GM19372 (cell line): Measurements from ENCODE around the gene PDCL3.

Experiments
- ATAC-seq: cut with Tn5 transposase; IDR thresholded peaks from one replicate; pipeline ENCODE4 v1.9.1; 2021; ENCODE audit warnings: mild to moderate bottlenecking, low read depth, moderate library complexity; ENCODE audit not compliant: unreplicated experiment

Gene PDCL3

DNA sequence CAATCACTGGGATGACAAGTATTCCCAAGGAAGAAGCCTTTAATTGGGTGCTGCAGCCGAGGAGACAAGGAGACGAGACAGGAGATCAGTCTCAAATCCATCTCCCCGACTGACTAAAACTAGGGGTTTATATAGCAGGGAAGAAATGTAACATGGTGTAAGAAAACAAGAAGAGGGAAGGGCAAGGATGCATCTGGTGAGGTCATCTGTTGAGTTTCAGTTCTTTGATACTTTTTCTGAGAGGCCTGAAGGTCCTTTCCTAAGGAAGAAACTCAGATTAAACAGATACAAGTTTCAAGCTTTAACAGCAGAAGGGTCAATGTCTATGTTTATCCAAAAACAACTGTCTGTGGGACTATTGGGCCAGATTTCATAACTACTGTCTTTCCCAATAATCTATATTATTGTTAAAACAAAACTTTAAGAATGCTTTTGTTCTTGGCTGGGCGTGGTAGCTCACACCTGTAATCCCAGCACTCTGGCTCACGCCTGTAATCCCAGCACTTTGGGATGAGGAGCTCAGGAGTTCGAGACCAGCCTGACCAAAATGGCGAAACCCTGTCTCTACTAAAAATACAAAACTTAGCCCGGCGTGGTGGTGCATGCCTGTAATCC, 2.5 kb upstream of the PDCL3 start:
- no peak for ATAC-seq

DNA sequence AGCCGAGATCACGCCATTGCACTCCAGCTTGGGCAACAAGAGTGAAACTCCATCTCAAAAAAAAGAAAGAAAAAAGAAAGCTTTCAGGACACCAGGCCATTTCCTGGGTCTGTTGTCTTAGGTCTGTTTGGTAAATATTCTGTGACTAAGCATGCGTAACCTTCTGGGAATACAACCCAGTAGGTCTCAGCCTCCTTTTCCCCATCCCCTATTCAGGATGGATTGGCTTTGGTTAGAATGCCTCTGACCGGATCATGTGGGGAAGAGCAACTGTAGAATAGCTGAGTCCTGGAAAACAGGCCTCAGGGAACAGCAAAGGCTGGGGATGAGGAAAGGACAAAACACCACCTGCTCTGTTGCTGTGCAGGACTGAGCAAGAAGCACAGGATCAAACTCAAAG, 1.6 kb upstream of the PDCL3 start:
- no peak for ATAC-seq

DNA sequence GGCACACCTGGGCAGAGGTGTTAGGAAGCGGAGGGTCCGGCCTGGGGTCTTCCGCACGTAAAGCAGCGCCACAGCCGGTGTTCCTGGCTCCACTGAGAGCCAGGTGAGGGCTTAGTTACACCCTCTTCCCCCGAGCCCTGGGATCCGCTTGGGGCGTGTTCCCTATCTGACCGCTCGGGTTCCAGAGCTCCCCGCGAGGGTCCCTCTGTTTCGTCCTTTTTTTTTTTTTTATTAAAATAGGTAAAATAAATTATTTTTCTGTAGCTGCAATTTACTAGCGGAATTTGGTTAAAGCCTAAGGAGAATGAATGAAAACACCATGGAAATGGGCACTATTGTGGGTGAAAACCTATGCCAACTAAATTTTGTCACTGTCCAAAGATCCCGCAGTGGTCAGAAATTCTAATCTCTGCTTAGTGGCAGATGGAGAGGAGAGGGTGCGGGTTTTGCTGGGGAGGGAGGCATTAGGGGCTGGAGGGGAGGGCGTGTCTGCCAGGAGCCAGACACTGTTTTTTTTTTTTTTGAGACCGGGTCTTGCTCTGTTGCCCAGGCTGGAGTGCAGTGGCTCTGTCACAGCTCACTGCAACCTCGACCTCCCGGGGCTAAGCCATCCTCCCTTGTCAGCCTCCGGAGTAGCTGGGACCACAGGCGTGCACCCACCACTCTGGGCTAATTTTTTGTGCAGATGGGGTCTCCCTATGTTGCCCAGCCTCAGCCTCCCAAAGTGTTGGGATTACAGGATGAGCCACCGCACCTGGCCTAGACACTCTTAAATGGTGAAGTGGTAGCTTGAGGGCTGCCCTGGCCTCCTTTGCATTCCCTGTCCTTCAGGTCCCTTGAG, 834 bp downstream of the PDCL3 start:
- peak; percentile 7 for ATAC-seq

DNA sequence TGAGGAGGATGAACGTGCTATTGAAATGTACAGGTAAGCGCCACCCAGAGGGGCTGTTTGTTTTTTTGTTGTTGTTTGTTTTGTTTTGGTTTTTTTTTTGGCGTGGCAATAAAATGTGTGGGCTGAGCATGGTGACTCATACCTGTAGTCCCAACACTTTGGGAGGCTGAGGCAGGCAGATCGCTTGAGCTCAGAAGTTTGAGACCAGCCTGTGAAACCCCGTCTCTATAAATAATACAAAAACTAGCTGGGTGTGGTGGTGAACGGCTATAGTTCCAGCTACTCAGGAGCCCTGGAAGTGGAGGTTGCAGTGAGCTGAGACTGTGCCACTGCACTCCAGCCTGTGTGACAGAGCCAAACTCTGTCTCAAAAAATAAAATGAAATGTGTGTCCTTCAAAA, 6.2 kb downstream of the PDCL3 start:
- ATAC-seq = no peak

DNA sequence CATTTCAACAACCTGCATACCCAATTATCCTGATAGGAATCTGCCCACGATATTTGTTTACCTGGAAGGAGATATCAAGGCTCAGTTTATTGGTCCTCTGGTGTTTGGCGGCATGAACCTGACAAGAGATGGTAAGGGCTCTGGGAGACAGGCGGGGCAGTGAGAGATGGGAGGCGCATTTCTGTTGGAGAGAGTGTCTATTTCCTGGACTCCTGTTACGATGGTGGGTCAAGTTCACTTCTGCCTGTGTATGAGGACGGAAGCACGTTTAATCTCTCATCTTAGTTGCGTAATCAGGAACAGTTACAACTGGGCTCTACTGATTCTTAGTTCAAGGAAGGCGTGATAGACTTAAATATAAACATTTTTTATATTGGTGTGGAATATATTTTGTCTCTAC, 8.9 kb downstream of the PDCL3 start:
- no peak for ATAC-seq

DNA sequence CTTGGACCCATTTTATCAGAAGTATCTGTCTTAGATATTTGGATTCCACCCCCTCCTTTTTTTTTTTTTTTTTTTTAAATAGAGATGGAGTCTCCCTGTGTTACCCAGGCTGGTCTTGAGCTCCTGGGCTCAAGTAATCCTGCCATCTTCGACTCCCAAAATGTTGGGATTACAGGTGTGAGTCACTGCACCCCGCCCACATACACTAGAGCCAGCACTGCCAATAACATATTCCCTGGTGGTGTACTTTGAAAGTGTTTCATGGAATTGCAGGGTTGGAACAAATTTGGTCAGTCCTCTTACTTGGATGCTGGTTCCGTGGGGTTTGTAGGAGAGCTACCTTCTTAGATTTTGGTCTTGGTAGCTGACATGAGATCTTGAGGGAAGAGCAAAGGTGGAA, 15.0 kb downstream of the PDCL3 start:
- ATAC-seq = no peak

DNA sequence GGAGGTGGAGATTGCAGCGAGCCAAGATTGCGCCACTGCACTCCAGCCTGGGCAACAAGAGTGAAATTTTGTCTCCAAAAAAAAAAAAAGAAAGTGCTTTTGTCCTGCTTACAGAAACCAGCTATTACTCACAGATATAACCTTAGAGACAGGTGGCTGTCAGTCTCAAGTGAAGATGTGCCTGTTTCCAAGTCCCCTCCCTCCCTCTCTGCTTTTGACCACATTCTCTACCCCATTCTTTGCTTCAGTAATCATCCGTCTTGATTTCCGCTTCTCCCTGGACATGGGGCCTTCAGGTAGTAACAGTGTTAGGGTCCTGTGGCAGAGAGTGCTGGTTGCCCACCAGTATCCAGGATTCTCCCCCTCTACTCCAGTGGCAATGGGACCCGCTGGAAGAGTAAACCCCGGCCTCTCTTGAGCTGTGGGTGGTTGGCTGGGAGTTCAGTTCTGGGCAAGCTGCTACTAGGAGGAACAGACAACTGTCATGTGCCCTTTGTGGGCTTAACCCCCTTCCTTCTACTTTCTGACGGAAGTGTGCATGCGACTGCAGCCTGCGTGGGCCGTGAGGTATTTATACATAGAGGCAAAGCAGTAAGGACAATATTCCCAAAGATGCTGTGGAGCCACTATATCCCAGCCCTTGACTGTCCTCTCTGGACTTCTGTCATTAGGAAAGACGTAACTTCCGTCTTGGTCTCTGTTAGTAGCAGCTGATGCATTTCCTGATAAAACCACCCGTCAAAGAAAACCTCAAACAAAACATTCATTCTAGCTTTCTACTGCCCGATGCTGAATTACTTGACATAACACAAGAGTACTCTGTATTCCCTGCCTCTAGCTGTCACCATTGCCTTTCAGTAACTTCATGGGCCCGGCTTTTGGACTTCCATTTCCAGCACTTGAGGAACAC, 17.8 kb downstream of the PDCL3 start:
- ATAC-seq = peak; percentile 72

DNA sequence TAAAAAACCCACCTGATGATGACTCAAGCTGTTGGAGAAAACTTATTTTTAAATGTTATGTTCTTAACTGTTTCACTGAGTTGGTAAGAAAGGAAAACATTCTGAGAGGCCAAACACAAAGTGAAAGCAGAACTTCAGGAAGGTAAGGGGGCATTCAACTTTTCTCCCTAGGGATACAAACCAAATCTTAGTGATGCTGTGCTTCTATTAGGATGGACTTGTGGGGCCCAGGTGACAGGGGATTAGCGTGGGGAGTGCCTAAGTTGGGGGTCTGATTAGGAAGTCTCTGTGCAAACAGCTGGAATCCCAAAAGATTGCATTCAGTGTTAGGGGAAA, 18.5 kb downstream of the PDCL3 start:
- no peak for ATAC-seq

DNA sequence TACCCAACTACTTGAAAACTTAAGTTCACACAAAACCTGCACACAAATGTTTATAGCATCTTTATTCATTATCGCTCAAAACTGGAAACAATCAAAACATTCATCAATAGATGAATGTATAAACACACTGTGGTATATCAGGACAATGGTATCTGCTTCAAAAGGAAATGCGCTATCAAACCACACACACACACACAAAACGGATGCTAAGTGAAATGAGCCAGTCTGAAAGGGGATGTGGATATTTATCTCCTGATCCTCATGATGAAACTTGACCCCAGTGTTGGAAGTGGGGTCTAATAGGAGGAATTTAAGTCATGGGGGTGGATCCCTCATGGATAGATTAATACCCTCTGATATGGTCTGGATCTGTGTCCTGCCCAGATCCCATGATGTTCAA, 22.0 kb downstream of the PDCL3 start:
- ATAC-seq = no peak

DNA sequence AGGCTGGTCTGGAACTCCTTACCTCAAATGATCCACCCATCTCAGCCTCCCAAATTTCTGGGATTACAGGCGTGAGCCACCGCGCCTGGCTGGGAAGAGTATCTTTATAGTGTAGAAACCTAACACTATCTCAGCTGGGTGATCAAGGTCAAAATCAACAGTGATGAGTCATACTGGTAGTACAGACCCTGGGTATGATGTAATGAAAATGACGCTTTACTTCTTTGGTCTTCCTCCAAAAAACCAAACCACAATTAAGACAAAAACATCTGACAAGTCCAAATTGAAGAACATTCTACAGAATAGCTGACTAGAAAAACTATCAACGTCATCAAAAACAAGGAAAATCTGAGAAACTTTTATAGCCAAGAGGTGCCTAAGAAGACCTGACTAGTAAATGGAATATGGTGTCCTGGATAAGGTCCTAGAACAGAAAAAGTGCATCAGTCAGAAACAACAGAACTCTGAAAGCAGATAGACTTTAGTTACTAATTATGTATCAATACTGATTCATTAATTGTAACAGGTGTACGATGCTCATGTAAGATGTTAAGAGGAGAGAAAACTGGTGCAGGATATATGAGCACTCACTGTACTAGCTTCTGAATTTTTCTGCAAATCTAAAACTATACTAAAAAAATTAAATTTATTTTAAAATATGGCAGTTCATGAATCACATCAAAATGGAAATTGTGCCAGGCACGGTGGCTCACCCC, 25.4 kb downstream of the PDCL3 start:
- peak; percentile 51 for ATAC-seq

DNA sequence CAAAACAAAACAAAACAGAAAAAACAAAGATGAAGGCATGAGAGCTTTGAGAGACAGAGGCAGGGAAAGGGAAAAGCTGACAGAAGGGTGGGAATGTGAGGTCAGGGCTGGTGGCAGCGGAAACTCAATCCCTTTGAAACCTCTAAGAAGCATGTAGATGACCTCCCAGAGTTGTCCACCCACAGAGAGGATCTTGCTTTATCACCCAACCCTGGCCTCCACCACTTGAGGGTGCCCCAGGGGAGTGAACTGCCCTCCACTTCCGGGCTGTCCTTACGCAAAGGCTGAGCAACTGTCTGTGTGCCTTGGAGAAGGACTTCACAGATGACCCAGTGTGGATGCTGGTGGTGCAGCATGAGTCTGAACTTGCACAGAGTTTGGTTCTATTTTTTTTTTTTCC, 26.7 kb downstream of the PDCL3 start:
- ATAC-seq = no peak

DNA sequence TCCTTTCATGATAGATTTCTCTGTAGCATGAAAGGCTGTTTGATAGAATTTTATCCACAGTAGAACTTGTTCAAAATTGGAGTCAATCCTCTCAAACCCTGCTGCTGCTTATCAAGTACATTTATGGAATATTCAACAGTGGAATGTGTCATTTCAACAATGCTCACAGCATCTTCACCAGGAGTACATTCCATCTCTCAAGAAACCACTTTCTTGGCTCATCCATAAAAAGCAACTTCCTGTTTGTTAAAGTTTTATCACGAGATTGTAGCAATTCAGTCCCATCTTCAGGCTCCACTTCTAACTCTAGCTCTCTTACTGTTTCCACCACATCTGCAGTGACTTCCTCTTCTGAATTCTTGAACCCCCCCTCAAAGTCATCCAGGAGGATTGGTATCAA, 29.4 kb downstream of the PDCL3 start:
- ATAC-seq = no peak

DNA sequence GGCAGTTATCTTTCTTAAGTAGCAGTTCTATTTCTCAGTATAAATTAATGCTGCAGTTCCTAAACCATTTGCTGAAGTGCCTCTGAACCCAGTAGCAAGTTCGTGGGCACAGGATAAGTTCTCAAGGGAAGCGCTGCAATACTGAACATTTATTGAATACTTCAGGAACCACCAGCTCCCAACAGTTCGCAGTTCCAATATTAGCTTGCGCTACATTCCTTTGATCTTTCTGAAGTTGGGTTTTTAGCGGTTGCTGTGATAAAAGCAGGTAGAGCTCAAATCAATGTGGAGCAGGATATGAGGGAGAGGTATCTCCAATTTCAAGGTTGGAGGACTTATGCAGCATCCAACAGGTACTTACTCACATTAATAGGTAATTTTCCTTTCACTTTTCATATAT, 33.7 kb downstream of the PDCL3 start:
- no peak for ATAC-seq

DNA sequence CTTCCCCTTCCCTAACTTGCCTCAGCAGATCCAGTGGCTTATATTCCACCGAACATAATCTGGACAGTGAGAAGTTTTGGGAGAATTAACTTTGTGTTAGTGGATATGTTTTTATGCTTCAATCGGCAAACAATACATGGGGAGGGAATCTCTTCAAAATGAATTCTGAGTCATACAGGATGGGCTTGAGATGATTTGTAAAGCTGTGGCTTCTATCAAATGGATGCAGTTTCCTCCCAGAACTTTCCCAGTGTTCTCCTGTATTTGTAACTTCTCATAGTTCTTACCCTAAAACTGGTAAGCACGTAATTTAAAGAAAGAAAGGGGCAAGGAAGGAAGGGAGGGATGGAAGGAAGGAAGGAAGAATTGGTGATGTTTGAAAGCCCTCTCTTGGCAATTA, 36.8 kb downstream of the PDCL3 start:
- ATAC-seq = no peak

DNA sequence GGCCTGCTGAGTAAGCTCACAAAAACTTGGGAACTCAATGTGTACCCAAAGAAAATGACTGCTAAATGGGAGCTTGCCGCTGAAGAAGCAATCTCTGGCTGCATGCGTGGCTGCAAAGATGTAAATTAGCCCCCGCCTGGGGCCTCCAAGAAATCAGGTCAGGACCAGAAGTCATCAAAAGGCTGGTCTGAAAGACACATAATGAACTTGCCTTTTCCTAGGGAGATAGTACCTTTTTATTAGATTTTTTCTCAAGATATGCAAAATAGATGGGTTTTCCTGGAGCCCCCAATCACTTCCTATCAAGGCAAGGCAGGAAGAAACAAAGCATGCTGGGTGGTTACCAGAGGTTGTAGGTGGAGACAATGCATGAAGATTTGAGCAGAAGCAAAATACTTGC, 38.9 kb downstream of the PDCL3 start:
- no peak for ATAC-seq

DNA sequence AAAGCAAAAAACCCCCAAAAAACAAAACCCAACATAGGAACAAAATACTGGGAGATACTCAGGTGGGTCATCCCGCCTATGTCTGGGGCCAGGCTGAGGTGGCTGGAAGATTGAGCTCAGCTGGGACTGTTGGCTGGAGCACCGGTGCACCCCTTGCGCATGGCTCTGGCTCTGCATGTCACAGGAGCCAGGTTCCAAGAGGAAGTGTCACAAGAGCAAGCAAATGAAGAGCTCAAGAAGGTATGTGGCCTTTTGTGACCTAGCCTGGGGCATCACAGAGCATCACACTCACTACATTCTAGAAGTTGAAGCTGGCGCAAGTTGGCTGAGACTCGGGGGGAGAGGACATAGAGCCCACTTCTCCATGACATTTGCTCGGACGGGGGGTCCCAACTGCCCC, 40.6 kb downstream of the PDCL3 start:
- ATAC-seq = no peak

DNA sequence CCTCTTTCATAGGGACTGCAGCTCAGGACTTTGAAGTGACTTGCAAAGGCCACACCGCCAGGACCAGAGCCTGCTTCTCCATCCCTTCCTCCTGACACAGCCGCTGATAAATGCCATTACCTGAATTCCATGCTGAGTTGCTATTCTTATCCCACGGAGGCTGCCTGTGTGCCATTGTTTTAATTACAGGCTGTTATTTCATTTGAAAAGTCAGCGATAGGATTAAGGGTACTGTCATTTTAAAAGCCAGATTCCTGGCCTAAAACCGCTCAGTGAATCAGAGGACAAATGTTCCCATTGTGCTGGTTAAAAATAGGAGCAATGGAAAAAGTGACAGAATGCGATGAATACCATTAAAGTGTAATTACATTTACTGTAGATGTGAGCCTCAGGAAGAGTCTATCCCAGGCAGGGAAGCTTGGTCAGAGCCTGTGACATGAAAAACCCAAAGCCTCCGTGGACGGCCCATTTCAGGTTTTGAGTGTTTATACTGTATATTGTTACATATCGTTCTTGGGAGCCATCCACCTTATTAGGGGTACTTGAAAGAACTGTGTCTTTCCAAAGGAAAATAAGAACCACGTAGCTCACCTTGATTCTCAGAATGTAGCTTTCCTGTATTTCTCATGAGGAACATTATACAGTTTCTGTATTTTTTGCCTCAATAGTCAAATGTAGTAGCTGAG, 41.3 kb downstream of the PDCL3 start:
- ATAC-seq = no peak

DNA sequence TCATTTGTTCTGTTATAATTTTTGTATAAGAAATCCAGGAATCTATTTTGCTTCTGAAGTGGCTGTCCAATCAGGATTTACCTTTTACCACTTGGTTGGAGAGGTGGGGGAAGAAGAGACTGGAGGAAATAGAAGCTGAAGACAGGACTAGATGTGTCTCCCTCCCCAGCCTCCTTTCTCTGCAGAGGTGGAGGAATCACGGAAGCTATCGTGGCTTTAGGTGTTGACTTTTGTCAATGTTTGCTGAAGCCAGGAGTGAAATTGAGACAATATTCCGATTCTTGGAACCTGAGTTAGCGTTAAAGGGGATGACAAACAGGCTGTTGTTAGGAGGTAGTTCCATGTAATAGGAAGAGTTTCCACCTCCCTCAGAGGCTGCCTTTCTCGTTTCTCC, 43.5 kb downstream of the PDCL3 start:
- no peak for ATAC-seq

DNA sequence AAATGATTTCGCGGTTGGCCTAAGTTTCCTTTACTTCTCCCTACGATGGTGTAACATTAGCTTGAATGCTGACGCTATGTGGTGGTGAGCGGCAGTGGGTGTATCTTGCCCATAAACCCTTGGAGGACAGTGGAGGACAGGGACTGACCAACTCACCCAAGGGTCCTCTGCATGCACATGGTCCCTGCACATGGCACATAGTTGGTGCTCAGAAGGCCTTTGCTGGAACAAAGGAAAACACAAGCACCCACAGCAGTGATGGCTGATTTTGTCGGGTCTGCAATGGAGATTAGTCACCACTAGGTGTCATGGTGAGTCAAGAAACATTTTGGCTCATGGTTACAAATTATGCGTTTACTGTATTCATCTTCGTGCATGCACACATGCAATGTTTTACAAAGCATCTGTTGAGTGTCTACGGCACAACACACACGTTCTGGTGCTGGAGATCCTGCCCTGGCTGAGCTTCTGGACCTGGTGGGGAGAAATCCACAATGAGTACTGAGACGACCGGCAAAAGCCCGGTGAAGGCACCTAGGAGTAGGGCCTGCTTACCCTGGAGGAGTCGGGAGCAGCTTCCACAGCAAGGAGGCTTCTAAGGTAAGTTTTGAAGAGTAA, 44.0 kb downstream of the PDCL3 start:
- no peak for ATAC-seq

DNA sequence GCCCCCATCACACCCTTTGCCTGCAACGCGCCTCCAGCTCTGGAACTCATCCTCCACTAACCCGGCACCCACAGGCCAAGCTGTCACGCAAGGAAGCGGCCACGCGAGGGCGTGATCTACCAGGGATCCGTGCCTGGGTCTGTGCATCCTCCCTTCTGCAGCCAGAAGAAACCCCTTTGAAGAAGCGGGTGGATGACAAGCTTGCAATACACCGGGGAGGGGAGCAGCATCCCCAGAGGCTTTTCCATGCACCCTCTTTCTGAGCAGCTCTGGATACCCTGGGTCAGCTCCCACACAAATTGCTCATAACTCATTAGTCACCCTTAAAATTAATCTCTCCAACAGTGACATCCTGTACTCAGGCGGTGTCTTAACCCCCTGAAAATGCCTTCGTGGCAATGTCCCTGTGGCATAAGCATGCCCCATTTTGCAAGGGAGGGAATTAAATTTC, 47.6 kb downstream of the PDCL3 start:
- ATAC-seq = no peak
